Hematopoietic multipotent progenitor cell treated with erythropoietin and hydrocortisone succinate and interleukin-3 and kit ligand, for 8 days (in vitro differentiated cells): Measurements from ENCODE around the gene SRPRA.

Source experiments
- DNase-seq: peaks from one replicate; pipeline ENCODE4 v3.0.0-alpha.2; 2015

SRPRA gene

DNA sequence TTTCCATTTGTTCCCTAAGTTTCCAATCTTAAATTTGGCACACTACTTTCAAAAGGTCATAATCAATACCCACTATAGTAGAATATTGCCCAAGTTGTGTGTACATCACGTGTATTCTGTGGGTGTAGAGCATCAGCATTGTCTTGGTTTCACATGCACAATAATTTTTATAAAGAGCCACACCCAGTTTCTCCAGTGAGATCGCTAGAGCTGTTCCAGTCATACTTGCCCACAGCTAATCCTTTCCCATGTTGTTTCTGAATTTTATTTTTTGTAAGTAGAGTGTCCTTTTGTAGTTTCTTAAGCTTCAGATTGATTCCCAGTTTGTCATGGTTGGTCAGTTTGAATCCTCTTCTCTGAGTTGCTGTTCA, 43.4 kb downstream of the SRPRA start:
- DNase-seq = no peak

GRCh38 chr11:126224647-126225294, 43.9 kb downstream of the SRPRA start:
- no peak for DNase-seq

DNA sequence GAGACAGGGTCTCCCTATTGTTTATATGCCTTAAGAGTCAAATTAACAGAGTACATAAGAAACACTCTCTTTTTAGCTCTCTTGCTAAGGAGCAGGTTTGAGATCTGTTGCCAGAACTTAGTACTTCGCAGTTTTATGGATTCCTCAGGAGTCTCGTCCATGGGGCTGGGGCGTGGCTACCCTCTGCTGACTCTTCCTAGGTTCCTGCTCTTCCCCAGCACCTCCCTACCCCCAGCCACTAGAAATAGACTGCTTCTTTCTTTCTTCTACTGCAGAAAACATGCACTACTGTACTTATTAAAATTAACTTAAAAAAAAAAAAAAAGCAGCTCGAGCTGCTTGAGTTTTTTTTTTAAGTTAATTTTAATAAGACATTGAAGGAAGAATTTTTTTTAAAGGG, 49.1 kb downstream of the SRPRA start:
- no peak for DNase-seq

- DNase-seq = no peak
Observed at GRCh38 chr11:126217491-126217890, 51.2 kb downstream of the SRPRA start.

DNA sequence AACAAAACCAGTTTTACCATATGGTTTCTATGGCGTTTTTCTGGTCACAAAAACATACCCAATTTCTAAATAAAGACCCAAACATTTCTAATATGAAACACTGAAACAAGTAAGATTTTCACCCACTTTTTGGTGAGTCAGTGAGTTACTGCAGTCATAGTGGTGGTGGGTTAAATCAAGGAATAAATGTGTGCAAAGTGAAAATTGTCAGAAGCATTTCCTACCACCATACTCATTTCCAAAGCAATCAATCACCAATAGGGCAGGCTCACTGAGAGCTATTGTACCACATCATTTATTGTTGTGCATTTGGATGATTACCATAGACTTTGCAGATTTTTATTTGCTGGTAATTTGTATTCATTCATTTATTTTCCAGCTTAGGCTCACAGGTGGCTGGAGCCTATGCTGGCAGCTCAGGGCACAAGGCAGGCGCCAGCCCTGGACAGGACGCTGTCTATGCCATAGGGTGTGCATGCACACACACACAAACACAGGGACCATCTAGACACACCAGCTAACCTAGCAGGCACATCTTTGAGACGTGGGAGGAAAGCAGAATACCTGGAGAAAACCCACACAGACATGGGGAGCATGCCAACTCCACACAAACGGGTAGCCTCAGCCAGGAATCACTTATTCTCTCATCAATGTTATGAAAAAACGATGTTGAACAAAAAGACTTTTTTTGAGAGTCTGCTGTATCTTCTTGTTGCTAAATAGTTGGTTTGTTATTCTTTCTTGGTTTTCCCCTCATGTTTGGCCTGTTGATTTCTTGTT, 52.0 kb downstream of the SRPRA start:
- DNase-seq = no peak

- DNase-seq = no peak
Observed at GRCh38 chr11:126214841-126215240, 53.9 kb downstream of the SRPRA start.

- no peak for DNase-seq
Observed at GRCh38 chr11:126214441-126214840, 54.3 kb downstream of the SRPRA start.
